NCI-H1436 treated with DMSO at 0.1 percent for 48 hours (cell line): ENCODE results near the gene SLC35A5.
A peak's percentile ranks its signal among the peaks of the same experiment; 100 is the strongest.

Experiments used
- DNase-seq: peaks from one replicate; lab custom pipeline; 2025; lab: John Stamatoyannopoulos, UW

SLC35A5 gene

GRCh38 chr3:112627419-112627818 is 65.6 kb downstream of the SLC35A5 start:
- DNase-seq, result no peak

GRCh38 chr3:112627919-112628466 is 66.1 kb downstream of the SLC35A5 start:
- DNase-seq, result no peak

- DNase-seq, result peak; percentile 22
Observed at GRCh38 chr3:112629425-112629824, 67.6 kb downstream of the SLC35A5 start.

- no peak for DNase-seq
Observed at GRCh38 chr3:112631257-112631656, 69.4 kb downstream of the SLC35A5 start.

GRCh38 chr3:112632596-112632995 is 70.8 kb downstream of the SLC35A5 start:
- DNase-seq, result no peak

- no peak for DNase-seq
Observed at GRCh38 chr3:112633191-112633590, 71.3 kb downstream of the SLC35A5 start.

GRCh38 chr3:112633757-112634156 is 71.9 kb downstream of the SLC35A5 start:
- DNase-seq, result no peak

GRCh38 chr3:112634786-112635541 is 73.1 kb downstream of the SLC35A5 start:
- DNase-seq, result peak; percentile 25
